ENCODE results near the gene PPM1L. TPM values are rescaled to one million over a fixed set of nuclear protein-coding genes. Genes with fewer than 3 reads are reported as not detected.

PPM1L gene
- total RNA-seq, 1 donor from 2014 or later: 63.9 TPM

GRCh38 chr3:161043336-161044035, 287.5 kb downstream of the PPM1L start:
- intact Hi-C loops (cut with DNase I): no loop called here
- DNase-seq (ENCODE audit: missing footprints) (no peak), ATAC-seq (no peak)

- ATAC-seq (no peak), DNase-seq (ENCODE audit: missing footprints) (no peak)
- intact Hi-C loops (cut with DNase I): no loop called here
These were observed 293.7 kb downstream of the PPM1L start for GRCh38 chr3:161049683-161050248.

GRCh38 chr3:161050935-161051334, 294.9 kb downstream of the PPM1L start:
- intact Hi-C loops (cut with DNase I): no loop called here
- DNase-seq (ENCODE audit: missing footprints): no peak
- ATAC-seq: no peak

- no peak for DNase-seq (ENCODE audit: missing footprints)
- no peak for ATAC-seq
- intact Hi-C loops (cut with DNase I): no loop called here
These were observed 295.8 kb downstream of the PPM1L start for GRCh38 chr3:161051856-161052255.

- DNase-seq (ENCODE audit: missing footprints) (no peak), ATAC-seq (peak; percentile 23)
- intact Hi-C loops (cut with DNase I): no loop called here
These were observed 299.0 kb downstream of the PPM1L start for GRCh38 chr3:161054860-161055604.

GRCh38 chr3:161064413-161064812, 308.4 kb downstream of the PPM1L start:
- intact Hi-C loops (cut with DNase I): no loop called here

GRCh38 chr3:161066930-161067329, 310.9 kb downstream of the PPM1L start:
- DNase-seq (ENCODE audit: missing footprints) (no peak), ATAC-seq (no peak)
- intact Hi-C loops (cut with DNase I): no loop called here

More at GRCh38 chr3:161064413-161064812, 308.4 kb downstream of the PPM1L start:
- DNase-seq (ENCODE audit: missing footprints) (no peak), ATAC-seq (no peak)

GRCh38 chr3:161067335-161067734, 311.3 kb downstream of the PPM1L start:
- DNase-seq (ENCODE audit: missing footprints) (no peak), ATAC-seq (peak; percentile 71)
- intact Hi-C loops (cut with DNase I): no loop called here

- intact Hi-C loops (cut with DNase I): no loop called here
- ATAC-seq (peak; percentile 26), DNase-seq (ENCODE audit: missing footprints) (no peak)
These were observed 313.6 kb downstream of the PPM1L start for GRCh38 chr3:161069511-161070251.

GRCh38 chr3:161070252-161070930, 314.4 kb downstream of the PPM1L start:
- no peak for DNase-seq (ENCODE audit: missing footprints)
- intact Hi-C loops (cut with DNase I): no loop called here
- ATAC-seq: no peak

GRCh38 chr3:161070980-161071663, 315.1 kb downstream of the PPM1L start:
- ATAC-seq (no peak), DNase-seq (ENCODE audit: missing footprints) (no peak)
- intact Hi-C loops (cut with DNase I): no loop called here

- ATAC-seq (no peak), DNase-seq (ENCODE audit: missing footprints) (no peak)
- intact Hi-C loops (cut with DNase I): no loop called here
These were observed 316.2 kb downstream of the PPM1L start for GRCh38 chr3:161072211-161072621.

- ATAC-seq (no peak), DNase-seq (ENCODE audit: missing footprints) (no peak)
- intact Hi-C loops (cut with DNase I): no loop called here
These were observed 316.7 kb downstream of the PPM1L start for GRCh38 chr3:161072751-161073150.

- ATAC-seq: no peak
- intact Hi-C loops (cut with DNase I): no loop called here
- DNase-seq (ENCODE audit: missing footprints): no peak
These were observed 317.1 kb downstream of the PPM1L start for GRCh38 chr3:161073181-161073580.

GRCh38 chr3:161081633-161082032, 325.6 kb downstream of the PPM1L start:
- DNase-seq (ENCODE audit: missing footprints): no peak

GRCh38 chr3:161082063-161082462, 326.0 kb downstream of the PPM1L start:
- peak; percentile 74 for DNase-seq (ENCODE audit: missing footprints)
- intact Hi-C loops (cut with DNase I): no loop called here
- ATAC-seq: peak; percentile 88

More at GRCh38 chr3:161081633-161082032, 325.6 kb downstream of the PPM1L start:
- intact Hi-C loops (cut with DNase I): no loop called here
- no peak for ATAC-seq

- DNase-seq (ENCODE audit: missing footprints) (no peak), ATAC-seq (no peak)
- intact Hi-C loops (cut with DNase I): no loop called here
These were observed 327.1 kb downstream of the PPM1L start for GRCh38 chr3:161083131-161083530.

GRCh38 chr3:161084277-161084676, 328.2 kb downstream of the PPM1L start:
- ATAC-seq (no peak), DNase-seq (ENCODE audit: missing footprints) (no peak)
- intact Hi-C loops (cut with DNase I): no loop called here
